ENCODE measurements around the gene LCN6. TPM values are rescaled to one million over a fixed set of nuclear protein-coding genes. Genes with fewer than 3 reads are reported as not detected.

Gene LCN6
- total and polyA plus RNA-seq, 10 of the 15 experiments (the other 5 are each of a cell fraction or from before 2014, with no cell fraction given) = not detected

- H3K27me3 ChIP-seq (replicated peaks in 1 of 2; ENCODE audit: control insufficient read depth in 2 of 2, insufficient read depth in 2 of 2, low read length in 1 of 2) = peaks cover 0 to 8% of the 10 kb centered on the region in 2 experiments; a peak in 3 of 4 replicates
- peaks cover 15% of the 10 kb centered on the region for H3K4me1 ChIP-seq (ENCODE audit: control insufficient read depth, insufficient read depth, low read length)
- H3K27ac ChIP-seq (ENCODE audit: control insufficient read depth, insufficient read depth) = no peak overlapping the region
- ATAC-seq (no peak), DNase-seq (ENCODE audit: low read depth, low spot score) (no peak), FAIRE-seq (no peak)
- H3K4me3 ChIP-seq = no peak overlapping the region
- no peaks in the 10 kb centered on the region for H3K9me3 ChIP-seq (replicated peaks; ENCODE audit: control insufficient read depth, insufficient read depth, low read length)
- no peak for TF ChIP-seq FOS (IDR thresholded peaks at IDR 0.05; ENCODE audit: borderline replicate concordance, extremely low read depth, insufficient read length)
- TF ChIP-seq ZNF592 (IDR thresholded peaks at IDR 0.05) = no peak
- TF ChIP-seq TBL1XR1 (IDR thresholded peaks at IDR 0.05; ENCODE audit: low read depth, low read length) = no peak
- TF ChIP-seq NR2F1 (conservative IDR thresholded peaks at IDR 0.05) = no peak
- no peak for TF ChIP-seq CHD2 (IDR thresholded peaks at IDR 0.05; ENCODE audit: borderline replicate concordance, low read depth, low read length)
- TF ChIP-seq EZH2 (IDR thresholded peaks at IDR 0.05; ENCODE audit: borderline replicate concordance, control insufficient read depth, low read depth, low read length) = no peak
- no peak for TF ChIP-seq BACH1 (IDR thresholded peaks at IDR 0.05; ENCODE audit: borderline replicate concordance)
- no peak for TF ChIP-seq ZBTB4 (CRISPR knock-in tag; IDR thresholded peaks at IDR 0.05)
- POLR2A ChIA-PET = interaction anchor here (1.1 kb wide), 1 partner anchor 12 kb away, joined by 4 read pairs; no protein-coding TSS in a partner anchor
- in situ Hi-C loops (cut with MboI) (no loop called here), intact Hi-C loops (cut with micrococcal nuclease; ENCODE audit: unreplicated experiment) (no loop called here)
- BruUV-seq (replicated peaks) = no TSS peak
- no peak overlapping the region for H3K9ac ChIP-seq (ENCODE audit: control insufficient read depth, insufficient read depth, low read length)
- SMC1A ChIA-PET (ENCODE audit: uncharacterized antibody, unreplicated experiment) = interaction anchor here (2.2 kb wide), 1 partner anchor 13 kb away, joined by 7 read pairs; no protein-coding TSS in a partner anchor
- H3K36me3 ChIP-seq (ENCODE audit: control insufficient read depth in 2 of 2, insufficient read depth in 2 of 2, low read length in 1 of 2) = no peaks in the 10 kb centered on the region
- no peaks in the 10 kb centered on the region for H3K79me2 ChIP-seq (ENCODE audit: control insufficient read depth, insufficient read depth, low read length)
- no peak overlapping the region for H3K4me2 ChIP-seq (ENCODE audit: control insufficient read depth, insufficient read depth)
- H2AFZ ChIP-seq (ENCODE audit: control insufficient read depth, low read depth, low read length) = no peak overlapping the region
- CTCF ChIA-PET = interaction anchor here (1.7 kb wide), 1 partner anchor 14 kb away, joined by 6 read pairs; no protein-coding TSS in a partner anchor
- RAD21 ChIA-PET (ENCODE audit: unreplicated experiment) = no interaction called here
- H4K20me1 ChIP-seq (ENCODE audit: control insufficient read depth, insufficient read depth) = no peaks in the 10 kb centered on the region
- WGBS (ENCODE audit: insufficient coverage, insufficient replicate concordance, low lambda C conversion rate, missing lambda C conversion rate) = 65% methylated on average over 14 of the region's 16 CpGs
Measured at GRCh38 chr9:136740491-136740890, 7.8 kb downstream of the LCN6 start.
